Liver (tissue), 9 donors: ENCODE measurements around the gene RAD1. TPM values are rescaled to one million over a fixed set of nuclear protein-coding genes. Genes with fewer than 3 reads are reported as not detected.

Experiments
- DNase-seq: peaks from one replicate; pipeline ENCODE4 v3.0.0-alpha.2; 2017; ENCODE audit warnings: low spot score
- H3K27ac ChIP-seq, 2 donors: one replicate each; pipeline ENCODE4 v1.7.0; 2013; ENCODE audit warnings: inconsistent platforms in 2 of 2, low read length in 2 of 2, control low read depth in 1 of 2, low read depth in 1 of 2, mild to moderate bottlenecking in 1 of 2
- H3K27me3 ChIP-seq, 4 donors: one replicate each; pipeline versions ENCODE4 v1.6.1 to v1.7.0; 2013; ENCODE audit warnings: low read length in 3 of 4, inconsistent platforms in 1 of 4, mild to moderate bottlenecking in 1 of 4, moderate library complexity in 1 of 4; ENCODE audit not compliant: control insufficient read depth in 4 of 4, insufficient read depth in 4 of 4
- H3K36me3 ChIP-seq, 4 donors: one replicate each; pipeline versions ENCODE4 v1.6.1 to v1.7.0; 2013; ENCODE audit warnings: low read length in 3 of 4, mild to moderate bottlenecking in 3 of 4, low read depth in 1 of 4, moderate library complexity in 1 of 4; ENCODE audit not compliant: control insufficient read depth in 4 of 4, insufficient read depth in 3 of 4
- H3K4me1 ChIP-seq, 4 donors: one replicate each; pipeline versions ENCODE4 v1.6.1 to v1.7.0; 2013; ENCODE audit warnings: low read length in 3 of 4, mild to moderate bottlenecking in 3 of 4, moderate library complexity in 1 of 4; ENCODE audit not compliant: control insufficient read depth in 4 of 4, insufficient read depth in 4 of 4
- H3K4me3 ChIP-seq, 3 donors: one replicate each; pipeline versions ENCODE4 v1.6.1 to v1.7.0; 2013; ENCODE audit warnings: low read length in 3 of 3, control low read depth in 1 of 3, low read depth in 1 of 3, mild to moderate bottlenecking in 1 of 3
- H3K9ac ChIP-seq, 2 donors: one replicate each; pipeline ENCODE4 v1.7.0; 2013; ENCODE audit warnings: low read length in 2 of 2, mild to moderate bottlenecking in 2 of 2, moderate library complexity in 2 of 2, control low read depth in 1 of 2, low read depth in 1 of 2
- H3K9me3 ChIP-seq, 4 donors: one replicate each; pipeline versions ENCODE4 v1.6.1 to v1.7.0; 2013; ENCODE audit warnings: low read length in 3 of 4; ENCODE audit not compliant: control insufficient read depth in 4 of 4
- EGR1 ChIP-seq, 2 donors: IDR thresholded peaks; 2 replicates each; pipeline ENCODE4 v1.6.1; 2016 to 2018; ENCODE audit warnings: antibody characterized with exemption in 2 of 2, low read depth in 2 of 2
- FOXA1 ChIP-seq: IDR thresholded peaks from 2 replicates; pipeline ENCODE4 v1.6.1; 2016; ENCODE audit warnings: antibody characterized with exemption
- FOXA2 ChIP-seq: IDR thresholded peaks from 2 replicates; pipeline ENCODE4 v1.6.1; 2016; ENCODE audit warnings: antibody characterized with exemption
- GABPA ChIP-seq, 2 donors: IDR thresholded peaks in 1 of 2; conservative IDR thresholded peaks in 1 of 2; 2 replicates each; pipeline ENCODE4 v1.6.1; 2016; ENCODE audit warnings: antibody characterized with exemption in 2 of 2, mild to moderate bottlenecking in 1 of 2, moderate library complexity in 1 of 2
- JUND ChIP-seq, 2 donors: IDR thresholded peaks; 2 replicates each; pipeline ENCODE4 v1.6.1; 2016; ENCODE audit warnings: antibody characterized with exemption in 2 of 2
- RAD21 ChIP-seq, 2 donors: IDR thresholded peaks; 2 replicates each; pipeline ENCODE4 v1.6.1; 2016; ENCODE audit warnings: antibody characterized with exemption in 2 of 2, mild to moderate bottlenecking in 2 of 2
- TAF1 ChIP-seq: conservative IDR thresholded peaks from 2 replicates; pipeline ENCODE4 v1.6.1; 2016; ENCODE audit warnings: antibody characterized with exemption, mild to moderate bottlenecking
- YY1 ChIP-seq: IDR thresholded peaks from 2 replicates; pipeline ENCODE4 v1.6.1; 2016; ENCODE audit warnings: antibody characterized with exemption, mild to moderate bottlenecking
- ZBTB33 ChIP-seq: IDR thresholded peaks from 2 replicates; pipeline ENCODE4 v1.6.1; 2016; ENCODE audit warnings: antibody characterized with exemption
- WGBS: extraction: QIAGEN DNeasy Blood & Tissue Kit; methylation state at CpG from one replicate; pipeline ENCODE4 v1.1.7; 2013; 5-methylcytosine and 5-hydroxymethylcytosine counted together
- polyA plus RNA-seq, 2 donors: library from polyadenylated mRNA; stranded (reverse) in 1 of 2; unstranded in 1 of 2; fragments of 200-250 nt in 1 of 2; fragments of >200 nt in 1 of 2; fragmentation: Nextera tagmentation in 1 of 2; extraction: Ambion mirVana in 1 of 2; gene quantifications; one replicate each; pipeline versions ENCODE4 v1.2.1 to v1.2.3, GENCODE V29; 2013 to 2015
- total RNA-seq, 2 donors: library from RNA; depleted of rRNA; stranded (reverse); fragments of >200 nt; gene quantifications; one replicate each; pipeline ENCODE4 v1.2.3, GENCODE V29; 2014
- TF ChIP-seq, protein P1 (sequence below): fragments of 150-350 bp; IDR thresholded peaks from 2 replicates; pipeline ENCODE4 v1.5.1; 2017; ENCODE audit warnings: improper control_type of control experiment, low read depth, low read length; ENCODE audit not compliant: missing input control
- TF ChIP-seq, protein P2 (sequence below): IDR thresholded peaks from 2 replicates; pipeline ENCODE4 v1.6.1; 2016; ENCODE audit warnings: antibody characterized with exemption
- TF ChIP-seq, protein P3 (sequence below): IDR thresholded peaks from 2 replicates; pipeline ENCODE4 v1.6.1; 2016; ENCODE audit warnings: antibody characterized with exemption, mild to moderate bottlenecking
- donor health status: healthy.
- donor health status: healthy.
- donor health status: healthy.
- donor health status: healthy.
- donor health status: healthy.

Gene RAD1
- total and polyA plus RNA-seq, 4 donors, result 7.2 to 17.5 (median 9.2) TPM

DNA sequence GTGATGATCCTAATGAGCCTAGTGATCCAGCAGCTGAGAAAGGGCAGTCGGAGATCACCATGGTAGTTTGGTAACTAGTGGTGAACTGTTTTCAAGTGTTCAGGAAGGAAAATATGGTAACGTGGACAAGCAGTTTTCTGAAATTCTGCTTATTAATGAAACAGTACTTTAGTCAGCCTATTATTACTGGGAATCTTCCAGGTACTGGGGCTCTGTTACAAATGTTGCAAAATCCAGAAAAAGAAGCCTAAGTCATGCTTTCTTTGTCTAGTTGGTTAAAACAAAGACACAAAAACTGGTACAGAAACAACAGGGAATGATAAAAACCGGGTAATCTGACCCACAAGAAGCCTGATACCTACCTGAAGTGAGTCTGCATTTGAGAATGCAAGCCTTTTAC, 58.1 kb downstream of the RAD1 start:
- WGBS, result 88% methylated on average over 3 of the region's 3 CpGs
- H3K4me1 ChIP-seq, result no peaks in the 10 kb centered on the region
- H3K27me3 ChIP-seq, result no peaks in the 10 kb centered on the region
- no peak overlapping the region for H3K9ac ChIP-seq
- no peak for DNase-seq
- H3K36me3 ChIP-seq, result no peaks in the 10 kb centered on the region
- no peaks in the 10 kb centered on the region for H3K9me3 ChIP-seq
- no peak for TF ChIP-seq FOXA1
- TF ChIP-seq JUND (IDR thresholded peaks at IDR 0.05), result no peak
- TF ChIP-seq, protein P1, sequence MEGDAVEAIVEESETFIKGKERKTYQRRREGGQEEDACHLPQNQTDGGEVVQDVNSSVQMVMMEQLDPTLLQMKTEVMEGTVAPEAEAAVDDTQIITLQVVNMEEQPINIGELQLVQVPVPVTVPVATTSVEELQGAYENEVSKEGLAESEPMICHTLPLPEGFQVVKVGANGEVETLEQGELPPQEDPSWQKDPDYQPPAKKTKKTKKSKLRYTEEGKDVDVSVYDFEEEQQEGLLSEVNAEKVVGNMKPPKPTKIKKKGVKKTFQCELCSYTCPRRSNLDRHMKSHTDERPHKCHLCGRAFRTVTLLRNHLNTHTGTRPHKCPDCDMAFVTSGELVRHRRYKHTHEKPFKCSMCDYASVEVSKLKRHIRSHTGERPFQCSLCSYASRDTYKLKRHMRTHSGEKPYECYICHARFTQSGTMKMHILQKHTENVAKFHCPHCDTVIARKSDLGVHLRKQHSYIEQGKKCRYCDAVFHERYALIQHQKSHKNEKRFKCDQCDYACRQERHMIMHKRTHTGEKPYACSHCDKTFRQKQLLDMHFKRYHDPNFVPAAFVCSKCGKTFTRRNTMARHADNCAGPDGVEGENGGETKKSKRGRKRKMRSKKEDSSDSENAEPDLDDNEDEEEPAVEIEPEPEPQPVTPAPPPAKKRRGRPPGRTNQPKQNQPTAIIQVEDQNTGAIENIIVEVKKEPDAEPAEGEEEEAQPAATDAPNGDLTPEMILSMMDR, result no peak
- TF ChIP-seq TAF1, result no peak
- no peak for TF ChIP-seq EGR1 (IDR thresholded peaks at IDR 0.05; ENCODE audit: low read depth in 2 of 2)
- TF ChIP-seq RAD21 (IDR thresholded peaks at IDR 0.05), result no peak
- TF ChIP-seq, protein P2, sequence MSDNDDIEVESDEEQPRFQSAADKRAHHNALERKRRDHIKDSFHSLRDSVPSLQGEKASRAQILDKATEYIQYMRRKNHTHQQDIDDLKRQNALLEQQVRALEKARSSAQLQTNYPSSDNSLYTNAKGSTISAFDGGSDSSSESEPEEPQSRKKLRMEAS, result no peak
- no peak for TF ChIP-seq ZBTB33
- TF ChIP-seq GABPA (IDR thresholded peaks at IDR 0.05 in 1 of 2, conservative IDR thresholded peaks at IDR 0.05 in 1 of 2), result no peak
- TF ChIP-seq FOXA2, result no peak
- no peak for TF ChIP-seq YY1
- TF ChIP-seq, protein P3, sequence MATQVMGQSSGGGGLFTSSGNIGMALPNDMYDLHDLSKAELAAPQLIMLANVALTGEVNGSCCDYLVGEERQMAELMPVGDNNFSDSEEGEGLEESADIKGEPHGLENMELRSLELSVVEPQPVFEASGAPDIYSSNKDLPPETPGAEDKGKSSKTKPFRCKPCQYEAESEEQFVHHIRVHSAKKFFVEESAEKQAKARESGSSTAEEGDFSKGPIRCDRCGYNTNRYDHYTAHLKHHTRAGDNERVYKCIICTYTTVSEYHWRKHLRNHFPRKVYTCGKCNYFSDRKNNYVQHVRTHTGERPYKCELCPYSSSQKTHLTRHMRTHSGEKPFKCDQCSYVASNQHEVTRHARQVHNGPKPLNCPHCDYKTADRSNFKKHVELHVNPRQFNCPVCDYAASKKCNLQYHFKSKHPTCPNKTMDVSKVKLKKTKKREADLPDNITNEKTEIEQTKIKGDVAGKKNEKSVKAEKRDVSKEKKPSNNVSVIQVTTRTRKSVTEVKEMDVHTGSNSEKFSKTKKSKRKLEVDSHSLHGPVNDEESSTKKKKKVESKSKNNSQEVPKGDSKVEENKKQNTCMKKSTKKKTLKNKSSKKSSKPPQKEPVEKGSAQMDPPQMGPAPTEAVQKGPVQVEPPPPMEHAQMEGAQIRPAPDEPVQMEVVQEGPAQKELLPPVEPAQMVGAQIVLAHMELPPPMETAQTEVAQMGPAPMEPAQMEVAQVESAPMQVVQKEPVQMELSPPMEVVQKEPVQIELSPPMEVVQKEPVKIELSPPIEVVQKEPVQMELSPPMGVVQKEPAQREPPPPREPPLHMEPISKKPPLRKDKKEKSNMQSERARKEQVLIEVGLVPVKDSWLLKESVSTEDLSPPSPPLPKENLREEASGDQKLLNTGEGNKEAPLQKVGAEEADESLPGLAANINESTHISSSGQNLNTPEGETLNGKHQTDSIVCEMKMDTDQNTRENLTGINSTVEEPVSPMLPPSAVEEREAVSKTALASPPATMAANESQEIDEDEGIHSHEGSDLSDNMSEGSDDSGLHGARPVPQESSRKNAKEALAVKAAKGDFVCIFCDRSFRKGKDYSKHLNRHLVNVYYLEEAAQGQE, result no peak
- H3K4me3 ChIP-seq, result no peak overlapping the region
- no peak overlapping the region for H3K27ac ChIP-seq

Other genes with a start within 250 kb of the RAD1 start
- gene TTC23L, start 76.3 kb downstream of the RAD1 start, total RNA-seq, result under 1 TPM; 0.08 to 0.19 TPM
- gene TTC23L, start 76.3 kb downstream of the RAD1 start, polyA plus RNA-seq, result under 1 TPM in 1 of 2 donors, not detected in 1; 0.03 TPM
- 10 to 100 TPM; 10.2 to 15.7 TPM for gene BRIX1, start 207 bp upstream of the RAD1 start, total RNA-seq
- 10 to 100 TPM in 1 of 2 donors, 1 to 10 TPM in 1; 6.7 to 10.9 TPM for gene BRIX1, start 207 bp upstream of the RAD1 start, polyA plus RNA-seq
- gene DNAJC21, start 14.1 kb upstream of the RAD1 start, total RNA-seq, result 10 to 100 TPM; 10.7 to 21.0 TPM
- 10 to 100 TPM in 1 of 2 donors, 1 to 10 TPM in 1; 8.8 to 12.9 TPM for gene DNAJC21, start 14.1 kb upstream of the RAD1 start, polyA plus RNA-seq
- 10 to 100 TPM; 49.4 to 67.9 TPM for gene AGXT2, start 132.4 kb upstream of the RAD1 start, total RNA-seq
- gene AGXT2, start 132.4 kb upstream of the RAD1 start, polyA plus RNA-seq, result 10 to 100 TPM; 50.1 to 51.1 TPM